Measurements from ENCODE around the gene TSPAN5.

The TSPAN5 gene

DNA sequence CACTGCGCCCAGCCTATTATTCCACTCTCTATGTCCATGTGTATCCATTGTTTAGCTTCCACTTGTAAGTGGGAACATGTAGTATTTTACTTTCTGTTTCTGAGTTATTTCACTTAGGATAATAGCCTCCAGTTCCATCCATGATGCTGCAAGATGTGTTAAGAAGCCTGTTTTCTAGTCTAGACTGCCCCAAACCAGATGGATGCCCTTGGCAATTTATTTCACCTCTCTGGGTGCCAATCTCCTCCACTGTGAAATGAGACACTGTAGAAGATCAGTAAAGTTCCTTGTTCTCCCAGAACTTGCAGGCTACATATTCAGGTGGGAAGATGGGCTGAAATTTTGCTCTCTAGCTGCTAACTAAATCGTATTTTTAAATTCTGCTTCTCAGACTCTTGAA, 72.8 kb downstream of the TSPAN5 start:
- DNase-seq (ENCODE audit: low read depth), result no peak

DNA sequence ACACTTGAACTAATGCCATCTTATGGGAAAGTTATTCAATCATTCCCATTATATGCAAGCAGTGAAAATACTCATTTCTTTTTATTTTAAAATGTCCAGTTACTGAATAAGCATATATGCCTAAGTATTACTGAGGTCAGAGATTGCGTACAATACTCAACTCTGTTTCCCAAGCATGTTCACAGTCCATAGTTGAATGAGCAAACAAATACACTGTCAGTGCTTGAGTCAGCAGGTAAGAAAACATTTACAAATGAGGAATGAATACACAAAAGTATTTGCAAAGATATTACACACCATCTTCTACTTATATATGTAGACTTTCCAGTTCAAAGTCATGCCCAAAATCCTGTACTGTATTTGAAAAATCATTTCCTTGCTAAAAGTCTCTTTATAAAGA, 74.1 kb downstream of the TSPAN5 start:
- DNase-seq (ENCODE audit: low read depth), result no peak

DNA sequence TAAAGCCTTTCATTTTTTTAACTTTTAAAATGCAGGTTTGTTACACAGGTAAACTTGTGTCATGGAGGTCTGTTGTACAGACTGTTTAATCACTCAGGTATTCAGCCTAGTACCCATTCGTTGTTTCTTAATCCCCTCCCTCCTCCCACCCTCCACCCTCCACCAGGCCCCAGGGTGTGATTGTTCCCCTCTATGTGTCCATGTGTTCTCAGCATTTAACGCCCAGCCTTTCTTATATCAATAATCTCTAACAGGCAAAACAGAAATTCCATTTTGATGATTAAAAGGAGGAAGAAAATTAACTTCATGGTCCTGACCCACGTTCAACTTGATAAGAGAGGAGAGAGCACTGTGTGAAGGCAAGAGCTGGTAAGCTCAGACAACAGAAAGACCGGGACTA, 75.1 kb downstream of the TSPAN5 start:
- DNase-seq (ENCODE audit: low read depth), result no peak

DNA sequence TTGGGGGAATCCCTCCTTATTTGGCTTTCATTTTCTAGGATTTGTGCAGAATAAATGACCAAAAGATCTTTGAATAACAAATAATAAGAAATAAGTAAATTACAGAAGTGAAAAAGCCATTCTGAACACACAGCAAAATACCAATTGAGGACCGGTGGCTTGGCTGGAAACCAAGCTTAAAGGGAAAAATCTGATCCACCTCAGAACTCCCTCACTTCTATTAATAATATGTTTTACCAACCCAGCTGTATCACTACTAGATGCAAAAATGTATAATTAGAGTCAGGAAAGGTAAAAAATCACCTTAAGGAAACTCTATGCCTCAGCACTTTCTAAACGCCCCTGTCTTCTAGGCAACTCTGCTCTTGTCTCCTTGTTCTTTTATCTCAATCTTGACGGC, 77.3 kb downstream of the TSPAN5 start:
- DNase-seq (ENCODE audit: low read depth), result no peak

DNA sequence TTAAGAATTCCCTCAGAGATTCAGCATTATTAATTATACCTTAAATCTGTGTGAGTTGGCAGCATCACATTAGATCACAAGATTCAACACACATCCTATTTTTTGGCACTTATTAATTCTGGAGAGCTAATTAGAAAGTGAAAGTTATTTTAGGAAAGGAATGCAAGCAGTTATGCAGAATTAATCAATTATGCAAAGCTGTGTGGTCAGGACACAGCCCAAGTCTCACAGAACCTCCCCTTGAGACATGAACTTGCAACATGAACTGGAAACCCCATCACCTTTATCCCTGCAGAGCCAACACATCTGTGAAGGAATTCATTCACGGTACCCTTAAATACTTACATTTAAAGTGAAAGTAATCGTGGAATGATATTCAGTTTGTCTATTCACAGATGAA, 80.5 kb downstream of the TSPAN5 start:
- DNase-seq (ENCODE audit: low read depth), result no peak

DNA sequence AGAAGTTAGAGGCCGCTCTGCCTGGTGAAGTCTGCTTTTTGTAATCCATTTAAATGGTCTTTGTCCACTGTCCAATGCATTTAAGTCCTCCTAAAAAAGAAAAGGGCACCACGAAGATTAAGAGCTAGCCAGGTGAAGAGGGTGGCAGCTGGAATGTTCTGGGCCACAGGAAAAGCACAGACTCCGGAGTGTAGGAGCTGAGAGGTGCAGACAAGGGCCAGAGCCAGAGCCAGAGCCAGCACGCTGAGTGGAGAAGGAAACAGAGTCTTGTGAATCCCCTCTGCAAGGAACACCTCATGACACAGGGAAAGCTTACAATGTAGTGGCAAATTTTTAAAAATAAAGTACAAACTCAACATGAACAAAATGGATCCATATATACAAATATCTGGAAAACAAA, 83.6 kb downstream of the TSPAN5 start:
- DNase-seq (ENCODE audit: low read depth), result no peak

DNA sequence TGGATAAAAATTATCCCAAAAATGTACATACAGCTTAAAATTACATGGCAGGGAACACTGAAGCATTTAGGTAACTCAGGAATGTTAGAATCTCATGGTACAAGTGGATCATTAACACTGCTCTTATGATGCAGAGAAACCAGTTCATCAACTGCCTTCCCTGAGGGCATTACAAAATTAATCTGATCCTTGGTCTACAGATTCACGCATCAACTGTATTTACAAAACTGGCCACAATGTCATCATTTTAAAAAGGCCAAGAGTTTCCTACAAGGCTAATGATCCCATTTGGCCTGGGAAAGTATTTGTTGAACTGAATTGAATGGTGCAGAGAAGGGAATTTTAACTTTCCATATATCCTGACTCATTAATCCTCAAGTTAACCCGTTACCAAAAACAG, 84.6 kb downstream of the TSPAN5 start:
- DNase-seq (ENCODE audit: low read depth), result no peak

DNA sequence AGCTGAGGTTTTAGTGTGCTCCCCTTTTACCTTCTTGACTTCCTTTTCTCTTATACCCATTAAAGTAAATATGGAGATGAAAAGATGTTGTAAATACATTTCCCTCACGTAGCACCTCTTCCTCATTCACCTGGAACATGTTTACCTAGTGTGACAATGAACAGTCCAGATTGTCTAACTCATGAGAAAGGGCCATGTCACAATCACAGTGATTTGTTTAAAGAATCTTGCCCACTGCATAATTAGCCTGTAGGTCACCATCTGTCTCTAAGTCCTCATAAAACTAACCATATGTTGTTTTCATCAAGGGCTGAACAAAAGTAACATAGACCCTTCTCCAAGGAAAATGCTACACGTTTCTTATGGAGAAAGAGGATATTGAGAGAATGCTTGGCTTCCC, 85.7 kb downstream of the TSPAN5 start:
- no peak for DNase-seq (ENCODE audit: low read depth)

DNA sequence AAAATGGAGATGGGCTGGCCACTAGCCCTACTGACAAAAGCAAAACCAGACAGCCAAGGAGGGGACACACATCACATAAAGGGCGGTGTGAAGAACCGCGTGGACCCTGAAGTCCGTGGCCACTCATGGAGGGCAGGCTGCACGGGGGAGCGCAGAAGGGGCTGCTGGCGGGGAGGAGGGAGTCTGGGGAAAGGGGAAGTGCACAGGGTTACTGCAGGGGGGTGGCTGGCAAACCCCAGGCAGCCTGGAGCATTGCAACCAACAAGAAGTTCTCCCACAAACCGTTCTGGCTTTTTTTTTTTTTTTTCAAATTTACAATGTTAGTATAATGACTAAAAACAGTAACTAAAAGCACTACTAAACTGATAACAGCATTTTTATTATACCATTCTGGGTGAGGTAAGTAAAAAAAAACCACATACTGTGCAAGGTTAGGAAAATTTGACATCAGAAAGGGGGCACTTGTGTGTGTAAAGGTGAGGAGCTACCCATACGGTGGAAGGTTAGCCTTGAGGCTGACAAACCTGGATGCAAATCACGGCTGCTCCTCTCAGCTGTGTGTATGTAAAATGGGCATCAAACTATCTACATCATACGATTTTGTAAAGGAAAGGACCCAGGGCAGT, 87.1 kb downstream of the TSPAN5 start:
- no peak for DNase-seq (ENCODE audit: low read depth)

DNA sequence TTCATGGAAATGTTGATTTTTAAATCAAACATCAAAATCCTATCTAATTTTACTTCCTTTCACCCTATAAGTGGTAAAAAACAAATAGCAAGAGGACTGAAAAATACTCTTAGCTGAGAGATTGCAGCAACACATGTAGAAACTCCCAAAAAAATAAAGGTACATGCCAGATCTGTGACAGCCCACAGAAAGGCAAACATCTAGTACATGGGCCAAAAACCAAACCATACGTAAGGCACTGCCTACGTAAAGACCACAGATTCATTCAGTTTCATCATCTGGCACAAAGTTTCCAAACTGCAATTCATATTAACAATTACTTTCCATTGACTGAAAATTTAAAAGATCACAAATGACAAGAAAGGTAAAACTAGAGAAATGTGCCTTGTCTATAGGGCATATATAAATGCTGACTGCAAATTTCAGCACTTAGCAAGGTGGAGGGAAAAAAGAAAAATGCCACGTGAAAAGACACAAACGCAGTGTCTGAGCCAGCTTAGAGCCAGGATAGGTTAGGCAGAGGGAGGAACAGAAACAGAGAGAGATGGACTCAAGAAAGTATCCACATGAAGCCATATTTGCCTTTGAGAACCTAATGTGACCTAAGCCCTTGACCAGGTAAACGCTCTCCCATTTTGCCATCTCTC, 88.1 kb downstream of the TSPAN5 start:
- DNase-seq (ENCODE audit: low read depth), result no peak

DNA sequence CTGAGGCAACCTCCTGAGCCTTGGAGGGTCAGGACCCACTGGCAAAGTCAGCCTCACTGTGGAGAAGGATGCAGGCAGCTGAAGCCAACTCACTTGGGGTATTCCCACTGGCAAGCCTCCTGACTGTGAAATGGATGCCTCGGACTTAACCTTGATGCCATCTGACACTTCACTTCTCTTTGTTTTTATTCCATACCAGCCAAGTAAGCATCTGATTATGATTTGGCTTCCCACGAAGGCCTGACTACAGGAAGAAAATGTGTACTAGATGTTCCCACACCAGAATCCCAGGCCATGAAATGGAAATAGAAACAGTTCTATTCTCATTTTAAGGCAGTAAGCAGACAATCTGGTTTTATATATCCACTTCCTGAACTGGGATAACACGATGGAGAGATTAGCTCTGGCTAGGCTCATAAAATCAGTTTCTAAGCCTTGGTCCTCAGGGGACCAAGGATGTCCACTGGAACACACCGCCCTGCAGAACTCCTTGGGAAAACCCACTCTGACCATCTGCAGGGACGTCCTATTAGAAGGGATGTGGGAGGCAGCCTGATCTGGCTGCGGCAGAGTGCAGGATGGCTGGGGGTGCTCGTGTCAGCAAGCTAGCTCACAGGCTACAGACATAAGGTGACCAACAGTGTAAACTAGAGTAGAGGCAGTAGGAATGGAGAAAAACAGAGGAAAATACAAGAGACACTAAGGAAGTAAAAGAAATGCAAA, 89.3 kb downstream of the TSPAN5 start:
- no peak for DNase-seq (ENCODE audit: low read depth)

DNA sequence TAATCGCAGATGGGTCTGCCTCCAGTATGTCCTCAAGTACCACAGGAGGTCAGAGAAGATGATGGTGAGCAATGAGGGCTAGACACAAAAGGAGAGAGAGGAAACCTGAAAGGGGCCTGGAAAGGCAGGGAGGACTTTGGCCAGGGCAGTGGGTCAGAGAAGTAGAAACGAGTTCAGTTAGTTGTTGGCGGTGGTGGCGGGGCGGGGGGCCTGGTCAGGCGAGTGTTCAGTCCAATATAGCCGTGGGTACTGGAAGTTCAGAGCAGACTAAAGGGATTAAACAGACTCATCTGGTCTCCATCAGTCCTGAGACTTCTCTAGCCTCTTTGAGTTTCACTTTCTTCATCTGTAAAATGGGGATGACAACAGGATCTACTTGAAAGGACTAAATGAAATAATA, 90.8 kb downstream of the TSPAN5 start:
- no peak for DNase-seq (ENCODE audit: low read depth)

DNA sequence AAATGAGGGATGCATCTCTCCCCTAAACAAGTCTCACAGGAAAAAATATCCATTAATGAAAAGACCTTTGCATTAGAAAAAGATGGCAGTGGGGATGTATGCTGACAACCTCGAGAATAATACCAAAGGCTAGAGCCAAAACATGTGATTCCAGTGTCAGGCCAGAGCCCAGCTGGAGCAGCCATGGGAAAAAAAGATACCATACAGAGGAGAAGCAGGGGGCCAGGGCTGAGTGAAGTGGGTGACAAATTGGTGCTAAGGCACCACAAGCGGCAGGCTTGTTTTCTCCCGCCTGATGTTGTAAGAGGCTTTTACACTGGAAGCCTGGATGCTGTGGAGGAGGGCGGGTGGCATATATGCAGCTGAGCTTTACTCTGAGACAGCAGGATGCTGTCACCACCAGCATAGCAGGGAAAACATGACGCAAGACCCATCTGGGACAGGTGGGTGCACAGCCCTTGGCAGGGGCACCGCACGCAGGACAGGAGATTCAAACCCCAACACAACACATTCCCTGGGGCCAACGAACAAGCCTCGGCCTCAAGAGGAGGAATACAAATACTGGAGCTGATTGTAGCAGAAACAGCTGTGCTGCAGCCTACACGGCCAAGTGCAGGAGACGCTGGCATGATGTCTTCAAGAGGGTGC, 91.9 kb downstream of the TSPAN5 start:
- no peak for DNase-seq (ENCODE audit: low read depth)

DNA sequence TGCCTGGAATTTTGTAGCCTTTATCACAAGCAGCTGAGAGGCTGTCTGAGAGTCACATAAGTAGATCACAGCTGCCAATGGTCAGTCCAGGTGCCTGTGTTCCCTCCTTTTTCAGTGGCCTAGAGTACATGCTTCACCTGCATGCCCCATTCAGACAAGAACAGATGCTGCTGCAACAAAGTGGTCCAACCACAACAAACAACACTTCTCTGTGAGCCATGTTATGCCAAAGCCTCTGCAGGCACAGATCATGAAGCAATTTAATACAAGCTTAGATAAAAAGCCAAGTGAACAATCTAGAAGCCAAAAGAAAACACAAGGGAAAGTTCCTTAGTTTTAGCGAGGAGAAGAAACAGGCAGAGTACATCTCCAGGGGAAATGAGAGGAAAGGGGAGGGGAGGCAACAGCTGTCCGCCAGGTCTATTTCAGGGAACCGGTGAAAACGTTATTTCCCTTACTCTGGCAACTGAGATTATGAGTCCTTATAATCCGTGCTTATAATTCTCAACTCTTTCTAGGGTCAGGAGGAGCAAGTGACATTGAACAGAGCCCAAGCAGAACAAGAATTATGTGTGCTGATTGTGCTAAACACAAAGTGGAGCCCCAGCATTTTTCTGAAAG, 92.6 kb downstream of the TSPAN5 start:
- DNase-seq (ENCODE audit: low read depth), result no peak

DNA sequence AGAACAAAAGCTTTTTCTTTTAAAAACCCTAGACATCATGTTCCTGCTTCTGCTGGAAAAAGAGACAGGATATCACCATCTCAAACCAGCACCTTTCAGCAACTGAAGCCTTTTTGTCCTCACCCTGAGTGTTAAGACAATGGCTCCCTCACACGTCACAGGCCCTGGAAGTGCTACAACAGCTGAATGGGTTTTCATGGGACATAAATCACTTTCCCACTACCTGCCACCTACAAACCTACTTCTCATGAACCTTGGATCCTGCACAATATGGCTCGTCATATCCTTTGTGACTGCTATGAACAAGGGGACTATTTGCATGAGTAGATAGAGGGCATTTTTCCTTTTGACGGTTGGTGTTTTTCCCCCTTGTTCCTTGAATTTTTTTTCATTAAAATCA, 93.6 kb downstream of the TSPAN5 start:
- no peak for DNase-seq (ENCODE audit: low read depth)

DNA sequence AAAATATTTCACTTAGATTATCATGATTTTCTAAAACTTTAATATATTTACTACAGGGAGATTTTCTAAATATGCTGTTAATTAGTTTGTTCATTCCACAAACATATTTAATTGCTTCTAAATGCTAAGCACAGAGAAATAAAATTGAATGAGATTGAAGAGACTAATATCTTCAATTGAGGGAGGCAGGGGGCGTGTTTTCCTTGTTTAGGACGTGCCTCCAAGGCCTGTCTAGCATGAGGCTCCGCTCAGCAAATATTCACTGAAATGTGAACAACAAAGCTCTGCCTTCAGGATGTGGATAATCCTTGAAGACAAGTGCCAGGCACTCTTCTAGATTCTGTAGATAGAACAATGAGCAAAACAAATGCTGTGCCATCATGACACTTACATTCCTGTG, 98.1 kb downstream of the TSPAN5 start:
- no peak for DNase-seq (ENCODE audit: low read depth)

DNA sequence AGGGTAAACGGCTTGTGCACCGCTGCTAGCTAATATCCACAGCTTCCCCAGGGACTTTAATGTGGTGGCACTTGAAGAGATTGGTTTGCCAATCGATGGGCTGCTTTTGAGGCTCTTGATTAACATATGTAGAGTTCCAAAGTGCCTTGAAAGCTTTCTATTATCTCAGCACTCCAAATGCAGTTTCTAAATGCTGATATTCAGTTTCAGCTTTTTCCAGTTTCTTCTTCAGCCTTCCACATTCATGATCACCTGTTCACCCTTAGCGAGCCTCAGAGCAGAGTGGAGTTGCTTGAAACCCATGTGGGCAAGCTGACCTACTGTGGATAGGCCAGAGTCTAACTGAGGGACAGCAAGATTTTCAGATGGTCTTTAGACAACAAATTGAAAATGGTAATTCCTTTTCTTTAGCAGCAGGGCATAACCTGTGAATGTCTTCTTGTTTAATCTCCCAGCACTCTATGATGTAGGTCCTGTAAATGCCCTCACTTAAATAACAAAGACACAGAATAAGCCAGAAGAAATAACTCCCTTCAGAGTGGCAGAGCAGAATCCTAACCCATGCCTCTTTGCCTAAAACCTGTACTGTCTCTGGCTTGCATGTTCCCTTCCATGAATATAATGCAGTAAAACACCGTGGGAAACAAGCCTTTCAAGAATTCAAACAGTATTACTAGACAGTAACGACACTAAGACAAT, 99.8 kb downstream of the TSPAN5 start:
- no peak for DNase-seq (ENCODE audit: low read depth)

DNA sequence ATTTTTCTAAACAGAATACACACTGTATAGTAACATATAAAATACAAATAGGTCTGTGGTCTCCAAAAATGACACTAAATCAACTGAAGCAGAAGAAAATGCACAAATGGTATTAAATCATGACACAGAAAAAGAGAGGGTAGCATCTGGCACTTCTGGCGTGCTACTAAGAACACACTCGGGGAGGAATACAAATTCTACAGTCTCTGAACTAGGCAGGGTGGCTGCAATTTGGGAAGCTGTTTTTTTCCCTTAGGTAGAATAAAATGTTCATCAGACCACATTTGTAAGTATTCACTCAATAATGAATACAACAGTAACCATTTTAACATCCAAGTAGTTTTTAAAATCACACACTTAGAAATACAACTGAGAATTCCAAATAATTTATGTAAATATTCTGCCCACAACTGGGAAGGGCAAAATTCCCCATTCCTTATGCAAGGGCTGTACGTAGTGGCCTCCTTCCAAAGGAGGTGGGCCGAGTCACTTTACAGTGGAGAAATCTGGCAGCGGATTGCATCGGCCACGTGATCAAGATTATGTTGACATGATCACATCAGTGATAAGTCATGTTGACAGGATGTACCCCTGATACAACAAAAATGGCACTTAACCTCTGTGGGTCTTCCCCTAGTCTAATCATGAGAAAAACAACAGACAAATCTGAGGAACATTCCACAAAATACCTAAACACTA, 101.1 kb downstream of the TSPAN5 start:
- DNase-seq (ENCODE audit: low read depth), result no peak

DNA sequence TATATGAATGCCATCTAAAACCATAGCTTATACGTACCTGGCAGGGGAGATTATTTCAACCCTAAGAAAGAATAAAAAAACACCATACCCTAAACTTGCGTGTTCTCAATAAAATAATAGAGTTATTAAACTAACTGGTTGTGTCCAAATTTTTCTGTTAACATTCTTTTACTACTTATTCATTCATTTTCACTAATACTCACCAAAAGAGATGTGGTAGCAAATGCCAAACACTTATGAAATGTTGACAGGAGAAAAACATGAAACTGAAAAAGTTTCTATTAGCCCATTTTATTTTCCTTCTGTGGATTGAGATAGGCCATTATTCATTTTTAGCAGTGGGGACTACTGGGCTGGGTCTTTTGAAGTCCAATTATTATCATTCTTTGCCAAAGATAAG, 102.0 kb downstream of the TSPAN5 start:
- DNase-seq (ENCODE audit: low read depth), result no peak

DNA sequence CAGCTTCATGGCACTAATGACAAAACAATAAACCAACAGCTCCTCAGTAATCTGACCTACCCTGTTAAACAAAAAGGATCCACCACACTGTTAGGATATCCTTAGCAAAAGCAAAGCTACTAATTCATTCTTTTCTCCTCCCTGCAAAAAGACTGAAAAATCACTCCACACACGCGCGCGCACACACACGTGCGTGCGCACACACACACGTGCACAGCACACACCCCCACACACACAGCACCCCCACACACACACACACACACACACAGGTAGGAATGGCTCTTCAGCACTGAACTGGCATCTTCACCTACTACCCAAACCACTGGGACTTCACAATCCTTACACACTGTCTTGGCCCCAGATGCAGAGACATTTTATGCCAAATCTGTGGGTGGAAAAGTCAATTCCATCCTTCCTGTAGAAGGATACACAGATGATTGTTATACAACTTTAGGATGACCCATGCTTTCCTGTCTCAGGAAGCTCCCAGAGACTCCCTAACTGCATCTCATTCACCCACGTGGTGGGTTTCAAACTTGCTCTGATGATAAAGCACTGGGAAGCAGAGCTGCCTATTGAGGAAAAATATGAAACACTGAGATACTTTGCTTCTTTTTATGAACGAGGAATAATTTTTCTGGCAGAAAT, 102.5 kb downstream of the TSPAN5 start:
- DNase-seq (ENCODE audit: low read depth), result no peak
